GM06990 (cell line): ENCODE results near the gene CCNG1.
"Not testable (repeated sequence)": the region's sequence is repeated elsewhere in the genome, so short reads cannot be mapped to it uniquely, and the experiment has no call there.

ENCODE experiments used
- DNase-seq: peaks from one replicate; pipeline ENCODE4 v3.0.0-alpha.2; 2011; ENCODE audit not compliant: insufficient read length; ENCODE audit errors: extremely low read depth
- H3K27me3 ChIP-seq: replicated peaks from 2 replicates; pipeline ENCODE4 v1.6.0; 2011; ENCODE audit warnings: low read length; ENCODE audit not compliant: control insufficient read depth, insufficient read depth
- H3K36me3 ChIP-seq: 2 replicates; pipeline ENCODE4 v1.5.1; 2011; ENCODE audit warnings: low read length; ENCODE audit not compliant: control insufficient read depth, insufficient read depth
- H3K4me3 ChIP-seq: replicated peaks from 2 replicates; pipeline ENCODE4 v1.5.1; 2011; ENCODE audit warnings: low read depth, mild to moderate bottlenecking, control low read depth, low read length
- TF ChIP-seq, protein P1 (sequence below): IDR thresholded peaks from 2 replicates; pipeline ENCODE4 v1.5.1; 2011; ENCODE audit warnings: low read length, control low read depth, mild to moderate bottlenecking, inconsistent platforms; ENCODE audit not compliant: insufficient read depth, poor library complexity, severe bottlenecking

CCNG1 gene, protein sequence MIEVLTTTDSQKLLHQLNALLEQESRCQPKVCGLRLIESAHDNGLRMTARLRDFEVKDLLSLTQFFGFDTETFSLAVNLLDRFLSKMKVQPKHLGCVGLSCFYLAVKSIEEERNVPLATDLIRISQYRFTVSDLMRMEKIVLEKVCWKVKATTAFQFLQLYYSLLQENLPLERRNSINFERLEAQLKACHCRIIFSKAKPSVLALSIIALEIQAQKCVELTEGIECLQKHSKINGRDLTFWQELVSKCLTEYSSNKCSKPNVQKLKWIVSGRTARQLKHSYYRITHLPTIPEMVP

DNA sequence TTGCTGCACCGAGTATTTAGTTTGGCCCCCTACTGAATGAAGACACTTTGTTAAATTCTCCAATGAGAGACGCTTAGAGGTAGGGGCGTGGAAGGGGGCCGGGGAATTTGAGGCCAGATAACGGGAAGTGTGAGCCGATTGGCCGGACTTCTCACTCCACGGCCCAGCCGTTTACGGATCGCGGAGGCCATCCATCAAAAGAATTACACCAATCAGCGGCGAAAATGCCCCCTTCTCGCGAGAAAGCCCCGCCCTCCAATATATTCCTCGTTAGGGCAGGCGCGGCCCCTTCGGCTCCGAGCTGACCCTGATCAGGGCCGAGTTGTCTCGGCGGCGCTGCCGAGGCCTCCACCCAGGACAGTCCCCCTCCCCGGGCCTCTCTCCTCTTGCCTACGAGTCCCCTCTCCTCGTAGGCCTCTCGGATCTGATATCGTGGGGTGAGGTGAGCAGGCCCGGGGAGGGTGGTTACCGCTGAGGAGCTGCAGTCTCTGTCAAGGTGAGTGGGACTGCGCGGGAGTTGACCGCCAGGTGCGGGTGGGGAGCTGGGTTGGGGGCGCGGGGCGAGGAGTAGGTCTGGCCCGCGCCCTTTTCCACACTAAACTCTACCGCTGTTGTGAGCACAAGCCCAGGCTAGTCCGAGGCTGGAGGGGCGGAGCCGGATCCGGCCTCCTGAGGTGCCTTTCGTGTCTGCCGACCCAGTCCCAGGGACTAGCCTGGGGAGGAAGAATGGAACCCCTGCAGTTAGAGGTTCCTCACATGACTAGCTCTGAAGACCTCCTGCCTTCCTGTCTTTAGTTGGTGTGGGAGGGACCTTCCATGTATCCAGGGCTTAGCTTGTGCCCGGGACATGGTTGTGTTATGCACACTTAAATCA, at the start of gene CCNG1:
Gene CCNG1 (plus strand): TSS at position 287 of the 874 bp plus-strand sequence. CDS start 1,662 bp downstream, outside the sequence.
- TF ChIP-seq, protein P1, sequence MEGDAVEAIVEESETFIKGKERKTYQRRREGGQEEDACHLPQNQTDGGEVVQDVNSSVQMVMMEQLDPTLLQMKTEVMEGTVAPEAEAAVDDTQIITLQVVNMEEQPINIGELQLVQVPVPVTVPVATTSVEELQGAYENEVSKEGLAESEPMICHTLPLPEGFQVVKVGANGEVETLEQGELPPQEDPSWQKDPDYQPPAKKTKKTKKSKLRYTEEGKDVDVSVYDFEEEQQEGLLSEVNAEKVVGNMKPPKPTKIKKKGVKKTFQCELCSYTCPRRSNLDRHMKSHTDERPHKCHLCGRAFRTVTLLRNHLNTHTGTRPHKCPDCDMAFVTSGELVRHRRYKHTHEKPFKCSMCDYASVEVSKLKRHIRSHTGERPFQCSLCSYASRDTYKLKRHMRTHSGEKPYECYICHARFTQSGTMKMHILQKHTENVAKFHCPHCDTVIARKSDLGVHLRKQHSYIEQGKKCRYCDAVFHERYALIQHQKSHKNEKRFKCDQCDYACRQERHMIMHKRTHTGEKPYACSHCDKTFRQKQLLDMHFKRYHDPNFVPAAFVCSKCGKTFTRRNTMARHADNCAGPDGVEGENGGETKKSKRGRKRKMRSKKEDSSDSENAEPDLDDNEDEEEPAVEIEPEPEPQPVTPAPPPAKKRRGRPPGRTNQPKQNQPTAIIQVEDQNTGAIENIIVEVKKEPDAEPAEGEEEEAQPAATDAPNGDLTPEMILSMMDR: no peak
- H3K27me3 ChIP-seq: no peaks in the 10 kb centered on the region
- peak within 1 kb of the TSS; percentile 96 for H3K4me3 ChIP-seq
- H3K36me3 ChIP-seq: peaks cover 4% of the 10 kb centered on the region
- DNase-seq: peak; percentile 88

DNA sequence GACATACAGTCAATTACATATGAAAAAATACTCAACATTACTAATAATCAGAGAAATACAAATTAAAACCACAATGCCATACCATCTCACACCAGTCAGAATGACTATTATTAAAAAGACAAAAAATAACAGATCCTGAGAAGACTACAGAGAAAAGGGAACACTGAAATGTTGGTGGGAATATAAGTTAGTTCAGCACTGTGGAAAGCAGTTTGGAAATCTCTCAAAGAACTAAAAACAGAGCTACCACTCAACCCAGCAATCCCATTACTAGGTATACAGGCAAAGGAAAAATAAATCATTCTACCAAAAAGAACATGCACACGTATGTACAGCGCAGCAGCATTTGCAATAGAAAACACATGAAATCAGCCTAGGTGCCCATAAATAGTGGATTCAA, 41.6 kb upstream of the CCNG1 start:
- TF ChIP-seq, protein P1: no peak
- H3K36me3 ChIP-seq: no peaks in the 10 kb centered on the region
- DNase-seq: no peak
- no peaks in the 10 kb centered on the region for H3K27me3 ChIP-seq
- H3K4me3 ChIP-seq: no peak overlapping the region

DNA sequence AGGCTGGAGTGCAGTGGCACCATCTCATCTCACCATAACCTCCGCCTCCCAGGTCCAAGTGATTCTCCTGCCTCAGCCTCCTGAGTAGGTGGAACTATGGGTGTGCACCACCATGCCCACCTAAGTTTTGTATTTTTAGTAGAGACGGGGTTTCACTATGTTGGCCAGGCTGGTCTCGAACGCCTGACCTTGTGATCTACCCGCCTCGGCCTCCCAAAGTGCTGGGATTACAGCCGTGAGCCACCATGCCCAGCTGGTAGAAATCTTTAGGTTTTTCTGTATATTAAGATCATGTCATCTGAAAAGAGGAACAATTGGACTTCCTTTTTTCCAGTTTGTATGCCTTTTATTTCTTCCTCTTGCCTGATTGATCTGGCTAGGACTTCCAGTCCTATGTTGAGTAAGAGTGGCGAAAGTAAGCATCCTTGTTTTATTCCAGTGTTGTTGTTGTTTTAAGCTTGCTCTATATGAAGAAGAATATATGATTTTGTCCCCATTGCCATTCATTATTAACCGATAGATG, 40.5 kb upstream of the CCNG1 start:
- not testable (repeated sequence) for H3K27me3 ChIP-seq, H3K4me3 ChIP-seq, H3K36me3 ChIP-seq, DNase-seq

DNA sequence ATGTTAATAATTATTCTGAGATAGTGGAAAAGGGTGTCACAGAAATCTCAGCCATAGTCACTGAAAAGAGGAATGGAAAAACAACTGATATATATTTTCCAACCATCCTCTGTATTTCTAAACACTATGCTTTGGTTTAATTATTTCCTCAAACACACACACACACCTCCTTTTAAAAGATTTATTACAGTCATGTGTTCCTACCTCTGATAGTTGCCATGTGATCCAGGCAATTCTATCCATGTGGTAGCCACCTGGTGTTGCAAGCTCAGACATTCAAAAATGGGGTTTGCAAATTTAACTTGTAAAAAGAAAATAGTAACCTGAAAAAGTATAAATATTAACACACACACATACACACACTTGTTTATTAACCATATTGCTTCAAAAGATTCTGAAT, 40.0 kb upstream of the CCNG1 start:
- Histone ChIP-seq H3K4me3 (no peak overlapping the region), H3K36me3 (no peaks in the 10 kb centered on the region), H3K27me3 (no peaks in the 10 kb centered on the region)
- TF ChIP-seq, protein P1: no peak
- no peak for DNase-seq

DNA sequence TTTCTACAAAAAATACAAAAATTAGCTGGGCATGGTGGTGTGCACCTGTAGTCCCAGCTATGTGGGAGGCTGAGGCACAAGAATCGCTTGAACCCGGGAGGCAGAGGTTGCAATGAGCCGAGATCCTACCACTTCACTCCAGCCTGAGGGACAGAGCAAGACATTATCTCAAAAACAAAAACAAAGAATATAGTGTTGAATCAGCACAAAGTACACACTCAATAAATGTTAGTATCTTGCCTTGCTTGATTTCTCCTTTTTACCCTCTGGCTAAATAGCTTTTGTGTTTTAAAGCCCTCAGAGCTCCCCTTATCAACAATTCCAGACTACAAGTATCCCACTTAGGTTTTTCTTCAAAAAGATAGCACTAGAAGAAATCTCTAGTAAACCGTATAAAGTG, 37.5 kb upstream of the CCNG1 start:
- Histone ChIP-seq H3K27me3 (no peaks in the 10 kb centered on the region), H3K4me3 (no peak overlapping the region), H3K36me3 (no peaks in the 10 kb centered on the region)
- TF ChIP-seq, protein P1: no peak
- DNase-seq: no peak

DNA sequence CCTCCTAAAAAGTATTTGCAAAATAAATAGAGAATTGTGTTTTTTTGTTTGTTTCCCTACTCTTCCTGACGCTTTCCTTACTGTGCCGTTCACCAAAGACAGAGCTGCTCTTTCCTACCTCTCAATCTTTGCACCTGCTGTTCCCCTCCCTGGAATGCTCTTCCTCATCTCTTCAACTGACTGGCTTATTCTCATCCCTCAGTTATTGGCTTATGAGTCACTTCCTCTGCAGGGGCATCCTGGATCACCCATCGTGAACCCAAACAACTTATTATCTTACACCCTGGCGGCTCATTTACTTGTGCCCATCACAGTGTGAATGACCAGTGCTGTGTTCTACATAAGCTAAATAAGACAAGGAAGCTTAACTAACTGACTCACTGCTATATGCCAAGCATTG, 36.1 kb upstream of the CCNG1 start:
- Histone ChIP-seq H3K27me3 (no peaks in the 10 kb centered on the region), H3K36me3 (no peaks in the 10 kb centered on the region), H3K4me3 (no peak overlapping the region)
- no peak for DNase-seq
- TF ChIP-seq, protein P1: no peak
